Measurements from ENCODE around the gene PLA2G4F. TPM values are rescaled to one million over a fixed set of nuclear protein-coding genes. Genes with fewer than 3 reads are reported as not detected.

PLA2G4F gene
- total and polyA plus RNA-seq, 2 donors from 2014 or later, result 35.9 to 51.2 TPM

- no peak overlapping the region for H3K27ac ChIP-seq (ENCODE audit: low read depth in 2 of 2, low read length in 2 of 2)
- H3K9ac ChIP-seq (ENCODE audit: low read length in 3 of 3), result no peak overlapping the region
- H3K4me3 ChIP-seq (ENCODE audit: low read length in 3 of 3), result no peak overlapping the region
- no peaks in the 10 kb centered on the region for H3K27me3 ChIP-seq (ENCODE audit: control insufficient read depth, insufficient read depth, low read length)
- H3K9me3 ChIP-seq (ENCODE audit: control insufficient read depth in 2 of 3, insufficient read depth in 1 of 3, low read length in 3 of 3), result peaks cover 0 to 3% (median 0%) of the 10 kb centered on the region in 3 donors
- no peaks in the 10 kb centered on the region for H3K4me1 ChIP-seq (ENCODE audit: control insufficient read depth in 2 of 3, insufficient read depth in 2 of 3, low read depth in 1 of 3, low read length in 3 of 3)
- TF ChIP-seq, protein P1, sequence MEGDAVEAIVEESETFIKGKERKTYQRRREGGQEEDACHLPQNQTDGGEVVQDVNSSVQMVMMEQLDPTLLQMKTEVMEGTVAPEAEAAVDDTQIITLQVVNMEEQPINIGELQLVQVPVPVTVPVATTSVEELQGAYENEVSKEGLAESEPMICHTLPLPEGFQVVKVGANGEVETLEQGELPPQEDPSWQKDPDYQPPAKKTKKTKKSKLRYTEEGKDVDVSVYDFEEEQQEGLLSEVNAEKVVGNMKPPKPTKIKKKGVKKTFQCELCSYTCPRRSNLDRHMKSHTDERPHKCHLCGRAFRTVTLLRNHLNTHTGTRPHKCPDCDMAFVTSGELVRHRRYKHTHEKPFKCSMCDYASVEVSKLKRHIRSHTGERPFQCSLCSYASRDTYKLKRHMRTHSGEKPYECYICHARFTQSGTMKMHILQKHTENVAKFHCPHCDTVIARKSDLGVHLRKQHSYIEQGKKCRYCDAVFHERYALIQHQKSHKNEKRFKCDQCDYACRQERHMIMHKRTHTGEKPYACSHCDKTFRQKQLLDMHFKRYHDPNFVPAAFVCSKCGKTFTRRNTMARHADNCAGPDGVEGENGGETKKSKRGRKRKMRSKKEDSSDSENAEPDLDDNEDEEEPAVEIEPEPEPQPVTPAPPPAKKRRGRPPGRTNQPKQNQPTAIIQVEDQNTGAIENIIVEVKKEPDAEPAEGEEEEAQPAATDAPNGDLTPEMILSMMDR (IDR thresholded peaks at IDR 0.05; ENCODE audit: borderline replicate concordance, extremely low read depth, insufficient read depth), result no peak
- FAIRE-seq, result no peak
- no peaks in the 10 kb centered on the region for H3K36me3 ChIP-seq (ENCODE audit: control insufficient read depth in 2 of 3, insufficient read depth in 3 of 3, low read length in 3 of 3)
- DNase-seq, result no peak
- intact Hi-C loops (cut with DNase I), result no loop called here
These were observed 47.6 kb downstream of the PLA2G4F start for GRCh38 chr15:42108806-42109205.

DNA sequence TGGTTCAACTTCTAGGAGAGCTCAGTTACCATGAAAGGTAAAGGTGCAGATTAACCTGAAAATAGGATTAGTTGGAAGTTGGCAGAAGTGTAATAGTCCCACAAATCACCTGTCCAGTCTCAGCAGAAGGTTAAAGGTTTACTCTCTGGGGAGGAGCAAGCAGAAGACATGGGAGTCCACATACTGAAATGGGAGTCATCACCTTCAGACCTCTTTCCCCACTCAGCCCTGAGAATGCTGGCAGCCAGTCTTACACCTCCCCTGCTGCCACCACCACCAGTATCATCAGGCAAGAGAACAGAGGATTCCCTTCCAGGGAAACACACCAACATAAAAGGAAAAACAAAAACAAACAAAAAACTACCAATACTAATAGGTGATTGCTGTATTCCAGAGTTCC lies 48.2 kb downstream of the PLA2G4F start:
- Histone ChIP-seq H3K9ac (ENCODE audit: low read length in 3 of 3) (no peak overlapping the region), H3K4me1 (ENCODE audit: control insufficient read depth in 2 of 3, insufficient read depth in 2 of 3, low read depth in 1 of 3, low read length in 3 of 3) (no peaks in the 10 kb centered on the region), H3K4me3 (ENCODE audit: low read length in 3 of 3) (no peak overlapping the region), H3K27ac (ENCODE audit: low read depth in 2 of 2, low read length in 2 of 2) (no peak overlapping the region), H3K36me3 (ENCODE audit: control insufficient read depth in 2 of 3, insufficient read depth in 3 of 3, low read length in 3 of 3) (no peaks in the 10 kb centered on the region), H3K9me3 (ENCODE audit: control insufficient read depth in 2 of 3, insufficient read depth in 1 of 3, low read length in 3 of 3) (peaks cover 0 to 3% (median 0%) of the 10 kb centered on the region in 3 donors), H3K27me3 (ENCODE audit: control insufficient read depth, insufficient read depth, low read length) (no peaks in the 10 kb centered on the region)
- FAIRE-seq (no peak), DNase-seq (no peak)
- intact Hi-C loops (cut with DNase I), result no loop called here
- TF ChIP-seq, protein P1 (IDR thresholded peaks at IDR 0.05; ENCODE audit: borderline replicate concordance, extremely low read depth, insufficient read depth), result no peak

DNA sequence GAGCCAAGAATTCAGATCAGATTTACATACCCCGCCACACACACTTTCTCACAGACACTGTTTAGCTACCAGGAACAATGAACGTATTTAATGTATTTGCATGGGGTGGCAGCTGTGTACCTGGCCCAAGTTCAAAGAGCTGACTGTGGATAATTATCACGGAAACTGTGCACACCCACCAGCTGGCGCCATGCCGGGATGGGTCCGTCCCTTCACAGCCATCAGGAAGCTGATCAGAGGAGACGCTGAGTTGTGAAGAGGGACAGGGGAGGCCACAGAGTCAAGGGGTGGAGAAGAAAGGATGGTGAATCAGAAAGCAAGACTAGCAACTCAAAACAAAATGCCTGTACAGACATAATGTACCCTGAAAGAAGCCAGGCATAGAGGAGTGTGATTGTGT lies 49.0 kb downstream of the PLA2G4F start:
- no peaks in the 10 kb centered on the region for H3K36me3 ChIP-seq (ENCODE audit: control insufficient read depth in 2 of 3, insufficient read depth in 3 of 3, low read length in 3 of 3)
- TF ChIP-seq, protein P1 (IDR thresholded peaks at IDR 0.05; ENCODE audit: borderline replicate concordance, extremely low read depth, insufficient read depth), result no peak
- H3K9me3 ChIP-seq (ENCODE audit: control insufficient read depth in 2 of 3, insufficient read depth in 1 of 3, low read length in 3 of 3), result peaks cover 0 to 3% (median 0%) of the 10 kb centered on the region in 3 donors
- FAIRE-seq, result no peak
- no peak overlapping the region for H3K4me3 ChIP-seq (ENCODE audit: low read length in 3 of 3)
- H3K27me3 ChIP-seq (ENCODE audit: control insufficient read depth, insufficient read depth, low read length), result no peaks in the 10 kb centered on the region
- H3K4me1 ChIP-seq (ENCODE audit: control insufficient read depth in 2 of 3, insufficient read depth in 2 of 3, low read depth in 1 of 3, low read length in 3 of 3), result no peaks in the 10 kb centered on the region
- H3K9ac ChIP-seq (ENCODE audit: low read length in 3 of 3), result no peak overlapping the region
- no peak for DNase-seq
- no peak overlapping the region for H3K27ac ChIP-seq (ENCODE audit: low read depth in 2 of 2, low read length in 2 of 2)
- intact Hi-C loops (cut with DNase I), result no loop called here

DNA sequence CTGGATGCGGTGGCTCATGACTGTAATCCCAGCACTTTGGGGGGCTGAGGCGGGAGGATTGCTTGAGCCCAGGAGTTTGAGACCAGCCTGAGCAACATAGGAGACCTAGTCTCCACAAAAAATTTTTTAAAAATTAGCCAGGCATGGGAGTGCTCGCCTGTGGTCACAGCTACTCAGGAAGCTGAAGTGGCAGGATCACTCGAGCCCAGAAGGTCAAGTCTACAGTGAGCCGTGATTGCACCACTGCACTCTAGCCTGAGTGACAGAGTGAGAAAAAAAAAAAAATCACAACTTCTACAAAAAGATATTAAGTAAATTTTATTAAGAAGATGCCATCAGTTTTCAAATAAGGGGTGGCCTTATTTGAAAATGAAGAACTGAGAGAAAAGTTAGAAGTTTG lies 50.1 kb downstream of the PLA2G4F start:
- FAIRE-seq (no peak), DNase-seq (no peak)
- H3K36me3 ChIP-seq (ENCODE audit: control insufficient read depth in 2 of 3, insufficient read depth in 3 of 3, low read length in 3 of 3), result no peaks in the 10 kb centered on the region
- TF ChIP-seq, protein P1 (IDR thresholded peaks at IDR 0.05; ENCODE audit: borderline replicate concordance, extremely low read depth, insufficient read depth), result no peak
- H3K27me3 ChIP-seq (ENCODE audit: control insufficient read depth, insufficient read depth, low read length), result no peaks in the 10 kb centered on the region
- H3K4me1 ChIP-seq (ENCODE audit: control insufficient read depth in 2 of 3, insufficient read depth in 2 of 3, low read depth in 1 of 3, low read length in 3 of 3), result no peaks in the 10 kb centered on the region
- H3K9ac ChIP-seq (ENCODE audit: low read length in 3 of 3), result no peak overlapping the region
- H3K9me3 ChIP-seq (ENCODE audit: control insufficient read depth in 2 of 3, insufficient read depth in 1 of 3, low read length in 3 of 3), result peaks cover 0 to 3% (median 0%) of the 10 kb centered on the region in 3 donors
- intact Hi-C loops (cut with DNase I), result no loop called here
- H3K27ac ChIP-seq (ENCODE audit: low read depth in 2 of 2, low read length in 2 of 2), result no peak overlapping the region
- H3K4me3 ChIP-seq (ENCODE audit: low read length in 3 of 3), result no peak overlapping the region
